Myocyte (in vitro differentiated cells): ENCODE results near the gene ABCC6. TPM values are rescaled to one million over a fixed set of nuclear protein-coding genes. Genes with fewer than 3 reads are reported as not detected.
"Not testable (repeated sequence)": the region's sequence is repeated elsewhere in the genome, so short reads cannot be mapped to it uniquely, and the experiment has no call there.

Experiments
- DNase-seq: peaks from one replicate; pipeline ENCODE4 v3.0.0-alpha.2; 2012; ENCODE audit warnings: low read depth
- polyA plus RNA-seq: library from polyadenylated mRNA; unstranded; fragments of >200 nt; gene quantifications from one replicate; pipeline ENCODE4 v1.2.1, GENCODE V29; 2012; ENCODE audit warnings: missing spikeins
- total RNA-seq: library from RNA; depleted of rRNA; stranded (reverse); fragments of >200 nt; gene quantifications from 2 replicates; pipeline ENCODE4 v1.2.3, GENCODE V29; 2014

The ABCC6 gene
- 0.10 and 0.43 TPM in 2 replicates for total RNA-seq
- 0.25 TPM for polyA plus RNA-seq

- DNase-seq: not testable (repeated sequence)
Observed at GRCh38 chr16:16222850-16223661, at the start of gene ABCC6. Gene ABCC6, minus strand, starts transcription at chr16:16223494. Its CDS starts 60 bp downstream, at chr16:16223434.

DNA sequence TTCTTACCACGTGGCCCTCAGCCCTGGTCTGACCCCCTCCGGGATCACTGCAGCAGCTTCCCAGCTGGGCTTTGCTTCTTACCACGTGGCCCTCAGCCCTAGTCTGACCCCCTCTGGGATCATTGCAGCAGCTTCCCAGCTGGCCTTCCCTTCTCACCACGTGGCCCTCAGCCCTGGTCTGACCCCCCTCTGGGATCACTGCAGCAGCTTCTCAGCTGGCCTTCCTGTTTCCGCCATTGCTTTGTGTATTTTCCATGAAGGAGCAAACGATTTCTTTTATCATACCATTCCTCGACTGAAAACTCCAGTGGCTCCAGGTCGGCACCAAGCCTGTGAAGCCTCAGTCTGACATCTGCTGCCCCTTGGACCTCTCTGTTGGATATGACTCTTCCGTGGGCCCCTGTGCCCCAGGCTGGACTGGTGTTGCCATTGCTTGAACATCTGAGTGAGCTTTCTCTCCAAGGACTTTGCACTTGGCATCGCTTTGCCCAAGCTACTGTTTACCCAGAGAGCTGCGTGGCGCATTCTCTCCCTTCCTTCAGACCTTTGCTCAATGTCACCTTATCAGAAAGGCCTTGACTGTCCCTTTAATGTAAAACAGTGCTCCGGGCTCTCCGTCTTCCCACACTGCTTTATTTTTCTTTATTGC, 49.4 kb upstream of the ABCC6 start:
- not testable (repeated sequence) for DNase-seq

DNA sequence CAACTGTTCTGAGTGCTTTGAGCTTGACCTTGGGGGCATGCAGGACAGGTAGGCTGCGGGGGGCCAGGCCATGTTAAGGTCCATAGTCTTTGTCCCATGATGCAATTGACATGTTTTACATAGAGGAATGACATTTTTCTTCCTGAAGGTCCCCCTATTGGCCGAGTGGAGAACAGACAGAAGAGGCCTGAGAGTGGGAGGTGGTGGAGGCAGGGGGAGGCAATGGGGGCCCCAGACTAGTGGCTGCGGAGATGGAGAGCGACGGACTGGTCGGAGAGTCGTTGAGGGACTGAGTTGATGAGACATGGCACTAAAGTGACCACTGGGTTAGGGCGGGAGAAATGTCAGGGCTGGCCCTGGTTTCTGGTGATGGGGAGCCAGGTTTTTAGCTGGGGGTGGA, 48.4 kb upstream of the ABCC6 start:
- DNase-seq: not testable (repeated sequence)

- not testable (repeated sequence) for DNase-seq
Observed at GRCh38 chr16:16268185-16268808, 45.0 kb upstream of the ABCC6 start.

GRCh38 chr16:16267708-16268107, 44.4 kb upstream of the ABCC6 start:
- not testable (repeated sequence) for DNase-seq

DNA sequence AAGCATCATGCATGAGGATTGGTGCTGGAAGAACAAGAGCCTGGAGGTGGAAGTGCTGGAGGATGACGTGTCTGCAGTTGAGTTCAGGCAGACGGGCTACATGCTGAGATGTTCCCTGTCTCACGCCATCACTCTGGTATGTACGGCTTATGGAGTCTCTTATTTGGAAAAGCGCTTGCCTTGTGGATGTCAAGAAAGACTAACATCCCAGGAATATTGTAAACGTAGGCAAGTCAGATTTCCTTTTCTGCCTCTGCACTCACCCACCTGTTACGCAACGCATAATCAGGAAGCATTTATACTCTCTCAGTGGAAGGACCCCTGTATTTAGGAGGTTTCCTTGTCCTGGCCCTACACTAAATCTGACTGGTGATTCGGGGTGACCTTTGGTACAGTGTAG, 41.8 kb upstream of the ABCC6 start:
- not testable (repeated sequence) for DNase-seq

DNA sequence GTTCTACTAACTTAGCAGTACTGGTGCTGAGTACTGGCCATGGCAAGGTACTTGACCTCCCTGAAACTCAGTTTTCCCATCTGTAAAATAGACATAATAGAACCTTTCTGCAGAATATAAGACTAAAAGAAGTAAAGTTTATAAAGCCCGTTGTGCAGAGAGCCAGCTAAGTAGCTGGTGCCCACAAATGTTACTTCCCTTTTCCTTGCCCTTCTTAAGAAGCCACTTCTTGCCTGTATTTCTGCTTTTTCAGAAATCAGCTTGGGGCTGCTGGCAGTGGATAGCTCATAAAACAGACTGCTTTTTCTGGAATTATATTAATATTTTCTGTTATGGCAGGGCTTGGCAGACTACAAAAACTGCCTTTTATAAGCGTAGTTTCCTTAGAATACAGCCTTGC, 40.7 kb upstream of the ABCC6 start:
- DNase-seq: not testable (repeated sequence)

GRCh38 chr16:16262954-16263555, 39.8 kb upstream of the ABCC6 start:
- not testable (repeated sequence) for DNase-seq

DNA sequence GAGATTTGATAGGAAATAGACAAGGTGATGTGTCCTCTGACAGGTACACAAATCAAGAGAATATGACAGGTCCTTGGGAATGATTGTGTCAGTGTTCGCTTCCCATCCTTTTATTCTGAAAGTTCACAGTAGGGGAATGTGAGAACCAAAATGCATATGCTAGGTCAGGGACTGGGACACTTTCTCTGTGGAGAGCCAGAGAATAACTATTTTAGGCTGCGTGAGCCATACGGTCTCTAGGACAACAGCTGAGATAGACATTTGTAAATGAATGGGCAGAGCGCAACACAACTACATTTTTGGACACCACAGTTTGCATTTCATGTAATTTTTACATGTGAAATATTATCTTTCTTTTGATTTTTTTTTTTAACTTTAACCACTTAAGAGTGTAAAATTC, 36.7 kb upstream of the ABCC6 start:
- not testable (repeated sequence) for DNase-seq

DNA sequence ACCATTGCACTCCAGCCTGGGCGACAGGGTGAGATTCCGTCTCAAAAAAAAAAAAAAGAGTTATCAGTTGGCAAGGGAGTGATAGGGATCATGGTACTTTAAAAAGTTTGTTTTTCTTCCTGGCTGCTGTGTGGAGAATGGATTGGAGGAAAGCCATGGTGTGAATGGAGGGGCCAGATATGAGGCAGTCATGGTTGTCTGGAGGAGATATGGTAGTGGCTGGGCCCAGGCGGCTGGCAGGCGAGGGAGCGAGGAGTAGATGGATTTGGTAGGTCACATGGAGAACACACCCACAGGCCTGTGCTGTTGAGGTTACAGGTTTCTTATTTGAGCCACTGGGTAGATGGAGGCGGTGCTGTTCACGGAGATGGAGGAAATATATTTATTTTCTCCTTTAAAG, 35.5 kb upstream of the ABCC6 start:
- not testable (repeated sequence) for DNase-seq

- DNase-seq: not testable (repeated sequence)
Observed at GRCh38 chr16:16257301-16257923, 34.1 kb upstream of the ABCC6 start.

DNA sequence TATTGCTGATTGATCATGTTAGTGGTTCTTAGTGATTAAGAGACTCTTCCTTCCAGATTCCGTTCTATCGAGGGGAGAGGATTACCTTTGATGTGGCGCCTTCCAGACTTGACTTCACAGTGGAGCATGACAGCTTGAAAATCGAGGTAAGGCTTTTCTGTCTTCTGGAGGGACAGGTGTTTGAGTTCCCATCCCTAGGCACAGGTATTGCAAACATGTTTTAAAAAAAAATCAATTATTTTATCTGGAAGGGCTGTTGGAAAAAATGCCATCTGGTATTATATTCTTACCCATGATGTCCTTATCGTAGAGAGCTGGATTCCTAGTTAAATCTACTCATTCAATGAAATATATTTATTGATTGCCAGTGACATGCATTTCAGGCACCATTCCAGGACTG, 29.1 kb upstream of the ABCC6 start:
- not testable (repeated sequence) for DNase-seq

DNA sequence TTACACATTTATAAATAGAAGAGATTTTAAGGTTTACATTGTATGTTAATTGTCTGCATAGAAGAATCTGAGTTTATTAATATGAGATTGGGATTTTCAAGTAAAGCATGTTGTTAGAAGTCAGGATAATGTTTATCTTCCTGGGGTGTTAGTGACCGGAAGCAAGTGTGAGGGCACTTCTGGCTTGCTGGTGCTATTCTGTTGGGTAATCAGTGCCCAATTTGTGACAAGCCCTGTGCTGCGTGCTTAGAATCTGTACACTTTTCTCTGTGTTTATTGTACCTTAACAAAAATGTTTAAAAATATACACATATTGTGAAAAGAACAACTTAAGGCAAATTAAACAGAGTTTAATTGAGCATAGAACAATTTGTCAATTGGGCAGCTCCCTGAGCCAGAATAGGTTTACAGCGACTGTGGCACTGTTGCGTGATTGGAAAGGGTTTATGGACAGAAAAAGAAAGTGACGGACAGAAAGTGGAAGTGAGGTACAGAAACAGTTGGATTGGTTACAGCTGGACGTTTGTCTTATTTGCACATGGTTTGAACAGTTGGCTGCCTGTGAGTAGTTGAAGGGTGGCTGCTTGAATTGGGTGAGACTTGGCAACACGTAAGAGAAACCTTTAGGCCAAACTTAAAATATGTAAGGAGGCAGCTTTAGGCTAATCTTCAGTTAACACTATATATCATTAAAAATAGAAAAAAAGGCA, 26.5 kb upstream of the ABCC6 start:
- DNase-seq: not testable (repeated sequence)

DNA sequence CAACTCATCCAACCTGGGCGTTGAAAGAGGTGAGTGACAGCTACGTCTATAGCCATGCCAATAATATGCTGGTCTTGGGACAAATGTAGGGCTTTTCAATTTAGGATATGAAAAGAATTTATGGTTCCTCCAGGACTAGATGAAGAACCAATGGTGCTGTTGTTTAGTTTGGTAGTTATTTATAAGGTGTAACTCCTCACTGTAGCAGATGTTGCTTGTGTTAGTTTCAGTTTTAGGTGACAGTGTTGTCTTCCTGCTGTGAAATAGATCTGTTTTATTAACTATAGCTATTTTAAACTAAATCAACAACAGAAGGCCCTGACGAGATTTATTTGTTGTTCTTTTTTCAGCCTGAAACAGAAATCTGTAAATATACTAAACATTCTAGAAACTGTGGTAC, 24.1 kb upstream of the ABCC6 start:
- DNase-seq: not testable (repeated sequence)

- not testable (repeated sequence) for DNase-seq
Observed at GRCh38 chr16:16246578-16247262, 23.4 kb upstream of the ABCC6 start.

DNA sequence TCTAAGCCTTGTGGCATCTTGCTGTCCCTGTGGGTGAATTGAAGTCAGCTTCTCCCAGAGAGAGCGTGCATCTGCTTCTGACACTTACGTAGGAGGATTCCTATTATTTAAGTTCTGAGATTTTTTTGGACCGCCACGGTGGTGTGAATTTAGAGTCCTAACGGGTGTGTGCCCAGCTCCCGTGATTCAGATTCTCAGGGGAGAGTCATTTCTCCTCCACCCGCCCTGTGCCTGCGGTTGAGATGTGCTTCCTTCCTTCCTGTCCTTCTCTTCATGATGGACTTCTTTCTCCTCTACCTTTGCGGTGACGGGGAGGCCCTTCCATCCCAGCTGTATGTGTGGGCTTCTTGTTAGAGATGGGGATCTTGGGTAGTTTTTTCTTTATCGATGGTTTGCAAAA, 20.6 kb upstream of the ABCC6 start:
- DNase-seq: not testable (repeated sequence)

DNA sequence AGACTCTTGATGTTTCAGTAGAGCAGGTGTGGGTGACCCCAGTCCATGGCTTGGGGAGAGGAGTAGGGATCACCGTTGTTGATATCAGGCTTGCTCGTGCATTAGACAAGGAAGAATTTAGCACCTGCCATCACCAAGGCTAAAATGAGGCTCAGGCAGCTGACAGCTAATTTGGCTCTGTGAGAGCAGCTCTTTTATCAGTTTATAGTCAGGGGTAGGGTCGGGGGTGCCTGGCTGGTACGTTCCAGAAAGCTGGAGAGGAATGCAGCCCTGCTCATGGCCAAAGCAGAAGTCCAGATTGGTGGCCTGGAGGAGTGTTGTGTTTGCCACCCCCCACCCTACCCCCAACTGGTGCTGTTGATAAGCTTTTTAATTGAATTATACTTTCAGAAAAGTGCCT, 17.4 kb upstream of the ABCC6 start:
- peak; percentile 65 for DNase-seq

GRCh38 chr16:16237738-16238137, 14.4 kb upstream of the ABCC6 start:
- not testable (repeated sequence) for DNase-seq

- not testable (repeated sequence) for DNase-seq
Observed at GRCh38 chr16:16237071-16237470, 13.8 kb upstream of the ABCC6 start.

DNA sequence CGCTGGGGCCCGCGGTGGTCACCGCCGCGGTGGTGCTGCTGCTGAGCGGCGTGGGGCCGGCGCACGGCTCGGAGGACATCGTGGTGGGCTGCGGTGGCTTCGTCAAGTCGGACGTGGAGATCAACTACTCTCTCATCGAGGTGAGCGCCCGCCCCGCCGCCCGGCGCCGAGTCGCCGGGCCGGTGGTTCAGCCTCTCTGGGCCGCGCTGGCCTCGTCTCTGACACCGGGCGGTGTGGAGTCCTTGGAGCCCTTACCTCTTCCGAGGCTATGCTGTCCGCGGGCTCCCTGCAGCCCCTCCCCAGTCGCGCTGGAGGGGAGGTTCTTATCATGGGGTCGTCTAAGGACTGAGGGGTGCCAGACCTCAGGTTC, 9.4 kb upstream of the ABCC6 start:
- DNase-seq: not testable (repeated sequence)
